ENCODE results near the gene RAD54L2.
"Not testable (repeated sequence)": the region's sequence is repeated elsewhere in the genome, so short reads cannot be mapped to it uniquely, and the experiment has no call there.

Gene RAD54L2

DNA sequence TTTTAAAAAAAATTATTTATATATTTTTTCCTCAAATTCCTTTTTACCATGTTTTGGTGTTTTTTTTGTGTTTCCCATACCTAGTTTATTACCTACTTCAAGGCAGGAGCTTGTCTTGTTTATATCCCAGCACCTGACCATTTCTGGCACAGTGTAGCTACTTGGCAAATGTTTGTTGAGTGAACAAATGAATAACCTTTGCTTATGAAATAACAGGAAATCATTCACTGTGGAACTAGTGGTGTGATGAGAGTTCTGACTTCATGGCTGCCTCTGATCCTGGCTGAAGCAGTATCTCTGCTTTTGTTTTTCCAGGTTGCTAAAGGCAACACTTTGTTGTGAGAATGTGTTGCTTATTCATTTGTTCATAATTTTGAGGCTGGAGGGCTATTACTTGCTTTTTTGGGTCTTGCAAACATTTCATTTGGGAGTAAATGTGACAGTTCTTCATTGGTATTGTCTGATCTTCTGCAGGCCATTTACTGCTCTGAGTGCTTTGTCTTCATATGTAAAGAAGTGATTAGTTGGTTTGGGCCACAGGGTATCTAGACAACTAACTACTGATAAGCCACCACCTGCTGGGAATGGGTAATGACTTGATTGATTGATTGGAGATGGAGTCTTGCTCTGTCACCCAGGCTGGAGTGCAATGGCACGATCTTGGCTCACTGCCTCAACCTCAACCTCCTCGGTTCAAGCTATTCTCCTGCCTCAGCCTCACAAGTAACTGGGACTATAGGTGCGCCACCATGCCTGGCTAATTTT, 5.7 kb downstream of the RAD54L2 start:
- DNase-seq: no peak

DNA sequence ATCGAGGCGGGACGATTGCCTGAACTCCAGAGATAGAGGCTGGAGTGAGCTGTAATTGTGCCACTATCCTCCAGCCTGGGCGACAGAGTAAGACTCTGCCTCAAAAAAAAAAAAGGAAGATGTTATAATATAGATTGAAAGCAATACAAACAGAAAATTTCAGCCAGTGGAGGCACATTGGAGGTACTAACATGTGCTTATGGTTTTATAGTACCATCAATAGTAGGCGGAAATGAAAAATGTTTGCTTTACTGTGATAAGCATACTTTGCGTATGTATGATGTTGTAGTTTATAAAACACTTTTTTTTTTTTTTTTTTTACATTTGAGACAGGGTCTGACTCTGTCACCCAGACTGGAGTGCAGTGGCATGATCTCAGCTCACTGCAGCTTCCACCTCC, 8.8 kb downstream of the RAD54L2 start:
- DNase-seq: no peak

DNA sequence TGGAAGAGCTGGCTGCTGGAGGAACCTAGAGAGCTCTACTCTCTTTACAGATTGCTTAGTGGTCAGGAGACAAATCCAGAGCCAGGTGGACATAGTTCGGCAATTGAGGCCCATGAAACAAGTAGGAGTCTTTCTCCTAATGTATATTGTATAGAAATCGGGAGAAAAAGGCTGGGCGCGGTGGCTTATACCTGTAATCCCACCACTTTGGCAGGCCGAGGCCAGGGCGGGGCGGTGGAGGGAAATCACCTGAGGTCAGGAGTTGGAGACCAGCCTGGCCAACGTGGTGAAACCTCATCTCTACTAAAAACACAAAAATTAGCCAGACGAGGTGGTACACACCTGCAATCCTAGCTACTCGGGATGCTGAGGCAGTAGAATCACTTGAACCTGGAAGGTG, 10.8 kb downstream of the RAD54L2 start:
- no peak for DNase-seq

DNA sequence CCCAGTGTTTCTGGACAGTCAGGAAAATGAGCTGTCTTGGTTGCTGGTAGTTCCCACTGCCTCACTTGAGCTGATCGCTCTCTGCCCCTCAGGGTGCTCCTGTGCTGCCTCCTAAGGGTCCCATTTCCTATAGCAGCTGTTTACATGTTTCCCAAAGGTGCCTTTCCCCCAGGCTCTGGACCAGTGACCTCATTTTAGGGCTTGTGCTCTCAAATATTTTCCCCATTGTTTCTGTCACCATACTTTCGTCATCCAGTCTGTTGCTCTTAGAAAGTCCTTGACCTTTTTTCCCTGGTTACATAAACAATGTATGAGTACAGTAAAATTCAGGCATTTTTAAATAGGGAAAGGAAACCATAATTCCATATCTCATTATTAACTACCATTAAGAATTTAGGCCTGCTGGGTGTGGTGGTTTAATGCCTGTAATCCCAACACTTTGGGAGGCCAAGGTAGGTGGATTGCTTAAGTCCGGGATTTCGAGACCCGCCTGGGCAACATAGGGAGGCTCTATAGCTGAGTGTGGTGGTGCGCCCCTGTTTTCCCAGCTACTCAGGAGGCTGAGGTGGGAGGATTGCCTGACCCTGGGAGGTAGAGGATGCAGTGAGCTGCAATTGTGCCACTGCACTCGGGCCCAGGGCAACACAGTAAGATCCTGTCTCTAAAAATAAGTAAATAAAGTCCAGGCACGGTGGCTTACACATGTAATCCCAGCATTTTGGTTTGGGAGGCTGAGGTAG, 11.7 kb downstream of the RAD54L2 start:
- no peak for DNase-seq

DNA sequence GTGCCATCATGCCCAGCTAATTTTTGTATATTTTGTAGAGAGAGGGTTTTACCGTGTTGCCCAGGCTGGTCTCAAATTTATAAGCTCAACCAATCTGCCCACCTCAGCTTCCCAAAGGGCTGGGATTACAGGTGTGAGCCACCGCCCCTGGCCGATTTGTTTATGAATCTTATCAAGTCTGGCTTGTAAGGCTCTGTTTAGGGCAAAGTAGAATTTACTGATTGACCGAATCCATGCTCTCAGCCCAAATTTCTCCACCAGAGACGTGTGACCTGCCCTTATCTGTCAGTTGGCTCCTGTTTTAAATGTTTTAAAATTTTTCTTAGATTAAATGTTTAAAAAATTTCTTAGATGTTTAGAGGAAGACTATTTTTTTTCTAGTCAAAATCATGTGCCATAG, 19.5 kb downstream of the RAD54L2 start:
- DNase-seq: no peak

DNA sequence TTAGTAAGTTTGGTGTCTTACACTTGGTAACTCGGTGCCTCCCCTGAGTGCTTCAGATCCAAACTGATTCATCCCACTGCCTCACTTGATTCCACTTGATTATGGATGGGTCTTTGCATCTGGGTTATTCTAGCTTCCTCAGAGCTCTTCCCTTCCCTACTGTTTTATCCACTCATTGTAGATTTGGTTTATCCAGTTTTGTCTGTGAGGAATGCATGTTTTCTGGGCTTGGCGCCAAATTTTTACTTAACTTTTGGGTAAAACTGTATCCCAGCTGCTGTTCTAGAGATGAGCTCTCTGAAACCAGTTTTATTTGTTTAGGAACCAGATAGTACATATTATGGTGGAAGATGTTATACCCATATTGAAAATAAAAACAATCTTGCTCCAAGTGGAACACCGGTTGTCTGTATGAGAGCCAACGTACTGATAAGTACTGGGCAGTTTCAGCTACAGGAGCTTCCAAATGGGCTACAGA, 20.9 kb downstream of the RAD54L2 start:
- DNase-seq: peak; percentile 13

DNA sequence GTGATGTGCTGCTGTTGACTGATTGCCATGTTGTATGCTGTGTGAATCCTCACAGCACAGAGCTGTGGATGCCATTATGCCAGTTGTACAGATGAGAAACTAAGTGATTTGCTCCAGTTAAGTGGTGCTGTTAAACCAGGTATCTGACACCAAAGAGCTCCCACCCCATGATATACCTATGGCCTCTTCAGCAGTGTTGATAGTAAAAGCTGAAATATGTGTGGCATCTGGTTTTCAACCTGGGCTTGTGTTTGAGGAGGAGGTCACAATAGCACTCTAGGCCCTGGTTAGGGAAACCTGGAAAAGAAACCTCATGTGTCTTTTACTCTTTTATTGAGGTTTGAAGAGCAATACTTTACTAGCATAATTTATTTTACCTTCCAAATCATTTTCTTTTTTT, 21.4 kb downstream of the RAD54L2 start:
- no peak for DNase-seq

DNA sequence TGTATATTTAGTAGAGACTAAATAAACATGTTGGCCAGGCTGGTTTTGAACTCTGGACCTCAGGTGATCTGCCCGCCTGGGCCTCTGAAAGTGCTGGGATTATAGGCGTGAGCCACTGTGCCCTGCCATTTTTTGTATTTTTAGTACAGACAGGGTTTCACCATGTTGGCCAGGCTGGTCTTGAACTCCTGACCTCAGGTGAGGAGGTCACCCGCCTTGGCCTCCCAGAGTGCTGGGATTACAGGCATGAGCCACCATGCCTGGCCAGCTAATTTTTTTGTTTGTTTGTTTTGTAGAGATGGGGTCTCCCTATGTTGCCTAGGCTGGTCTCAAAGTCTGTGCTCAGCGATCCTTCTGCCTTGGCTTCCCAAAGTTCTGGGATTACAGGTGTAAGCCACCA, 23.9 kb downstream of the RAD54L2 start:
- DNase-seq: not testable (repeated sequence)

DNA sequence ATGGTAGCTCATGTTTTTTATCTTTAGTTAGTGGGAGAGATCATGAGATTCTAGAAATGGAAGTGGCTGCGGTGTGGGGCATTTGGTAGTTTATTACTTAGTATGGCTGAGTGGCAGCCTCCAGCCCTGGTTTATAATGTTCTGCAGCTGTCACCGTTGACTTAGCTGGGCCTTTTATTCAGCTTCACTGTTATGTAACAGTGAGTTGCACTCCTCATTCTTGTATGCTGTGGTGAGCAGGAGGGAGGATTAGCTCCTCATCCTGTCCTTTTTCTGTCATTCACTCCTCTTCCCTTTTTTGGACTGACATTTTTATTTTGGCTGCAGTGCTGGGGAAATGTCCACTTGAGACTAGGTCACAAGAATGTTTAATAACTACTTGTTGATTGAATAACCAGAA, 29.5 kb downstream of the RAD54L2 start:
- DNase-seq: peak; percentile 6

DNA sequence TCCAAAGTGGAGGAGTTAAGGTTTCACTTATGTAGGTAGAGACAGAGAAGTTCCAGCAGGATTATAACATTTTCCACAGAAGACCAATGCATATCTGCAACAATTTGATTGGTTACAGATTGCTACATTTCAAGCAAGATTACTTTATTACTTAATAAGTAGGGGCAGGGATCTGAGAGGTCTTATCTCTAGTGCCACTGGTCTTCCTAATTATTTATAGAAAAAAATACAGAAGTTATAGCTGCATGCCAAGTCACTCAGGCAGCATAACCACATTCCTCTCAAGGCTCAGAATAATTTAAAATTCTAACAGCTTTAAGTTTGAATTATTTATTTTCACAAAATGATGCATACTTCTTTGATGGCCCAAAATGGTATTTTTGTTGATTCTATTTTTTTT, 30.5 kb downstream of the RAD54L2 start:
- DNase-seq: no peak

DNA sequence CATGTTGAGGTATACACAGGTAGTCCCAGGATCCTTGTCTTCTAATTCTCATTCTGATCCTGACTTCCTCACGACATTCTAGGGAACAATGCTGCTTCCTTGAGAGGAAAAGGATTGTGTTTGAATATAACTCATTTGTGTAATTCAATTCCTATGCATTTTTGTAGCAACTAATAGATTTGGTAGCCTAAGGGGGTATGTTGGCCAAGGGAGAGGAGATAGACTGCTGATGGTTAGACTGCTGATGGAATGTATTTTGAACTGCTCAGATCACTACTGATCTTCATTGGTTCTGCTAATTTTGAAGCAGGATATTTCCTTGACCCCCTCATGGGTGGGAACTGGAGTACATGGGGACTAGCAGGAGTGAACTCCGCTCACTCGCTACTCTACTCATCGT, 39.7 kb downstream of the RAD54L2 start:
- DNase-seq: no peak

DNA sequence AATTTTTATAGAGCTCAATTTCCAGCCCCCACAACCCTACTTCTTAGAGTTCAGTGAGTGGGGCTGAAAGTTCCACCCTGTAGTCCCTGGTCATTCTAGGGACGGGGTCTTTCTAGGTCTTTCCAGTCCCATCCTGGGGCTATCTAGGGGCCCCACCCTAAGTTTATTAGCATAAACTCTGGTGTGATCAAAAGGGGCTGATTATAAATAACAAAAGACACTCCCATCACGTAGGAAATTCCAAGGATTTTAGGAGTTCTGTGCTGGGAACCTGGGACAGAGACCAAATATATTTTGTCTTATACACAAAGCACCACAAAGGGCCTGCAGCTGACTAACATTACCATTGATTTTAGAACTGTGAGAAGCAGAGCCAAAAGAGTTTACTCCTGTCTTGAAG, 41.9 kb downstream of the RAD54L2 start:
- no peak for DNase-seq

DNA sequence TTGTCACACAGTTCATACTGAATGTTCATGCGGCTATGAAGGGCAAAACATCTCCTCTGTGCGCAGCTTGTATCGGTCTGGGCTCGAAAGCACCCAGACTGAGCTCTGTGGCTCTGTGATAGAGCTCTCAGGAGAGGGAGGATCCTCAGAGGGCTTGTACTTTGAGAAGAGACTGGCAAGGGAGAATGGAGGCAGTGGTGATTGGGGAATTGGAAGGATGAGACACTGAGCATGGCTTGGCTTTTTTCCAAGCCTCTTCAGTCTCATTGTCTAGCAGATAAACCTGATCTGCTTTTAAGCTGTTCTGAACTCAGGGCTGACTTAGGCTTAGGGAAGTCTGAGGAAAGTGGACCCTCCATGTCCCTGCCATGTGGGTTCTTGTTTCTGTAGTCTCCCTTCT, 43.0 kb downstream of the RAD54L2 start:
- peak; percentile 27 for DNase-seq

DNA sequence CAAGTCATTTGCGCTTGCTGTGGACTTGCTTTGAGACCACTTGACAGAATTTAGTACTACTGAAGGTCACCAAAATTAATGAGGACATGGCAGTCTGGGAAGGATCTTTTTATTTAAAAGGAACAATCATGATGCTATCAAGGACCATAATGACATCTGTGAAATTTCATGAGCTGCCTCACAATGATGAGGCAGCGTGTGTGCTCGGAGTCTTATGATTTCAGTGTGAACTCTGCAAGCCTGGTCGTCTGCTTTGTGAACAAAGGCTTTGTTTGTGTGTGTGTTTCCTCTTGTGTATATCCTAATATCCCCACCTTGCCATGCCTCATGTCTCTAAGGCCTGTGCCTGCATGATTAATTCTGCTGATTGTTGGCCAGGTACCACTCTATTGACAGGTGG, 46.7 kb downstream of the RAD54L2 start:
- DNase-seq: no peak

DNA sequence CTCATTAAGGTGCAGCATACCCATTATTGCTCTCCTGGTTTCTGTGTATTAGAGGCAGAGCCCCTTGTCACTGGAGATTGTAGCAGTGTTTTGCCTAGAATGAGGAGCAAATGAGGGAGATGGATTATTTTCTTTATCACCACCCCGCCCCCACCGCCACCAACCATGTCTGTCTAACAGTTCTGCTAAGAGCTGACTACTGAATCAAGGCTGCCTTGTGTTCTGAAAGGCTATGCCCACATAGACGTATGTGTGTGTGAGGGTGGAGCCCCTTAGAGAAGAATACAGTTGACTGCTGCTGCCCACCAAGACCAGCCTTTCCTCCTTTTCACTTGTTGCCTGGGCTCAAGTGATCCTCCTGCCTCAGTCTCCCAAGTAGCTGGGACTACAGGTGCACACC, 47.4 kb downstream of the RAD54L2 start:
- no peak for DNase-seq

All from DMS53 (cell line).